Suppressor macrophage treated with lipopolysaccharide for 1 hour (primary cell): ENCODE results near the gene LRRC63.
"Not testable (repeated sequence)": the region's sequence is repeated elsewhere in the genome, so short reads cannot be mapped to it uniquely, and the experiment has no call there.

Experiments used
- DNase-seq, 3 donors: peaks; one replicate each; pipeline ENCODE4 v3.0.0-alpha.2; 2020 to 2022

The LRRC63 gene

DNA sequence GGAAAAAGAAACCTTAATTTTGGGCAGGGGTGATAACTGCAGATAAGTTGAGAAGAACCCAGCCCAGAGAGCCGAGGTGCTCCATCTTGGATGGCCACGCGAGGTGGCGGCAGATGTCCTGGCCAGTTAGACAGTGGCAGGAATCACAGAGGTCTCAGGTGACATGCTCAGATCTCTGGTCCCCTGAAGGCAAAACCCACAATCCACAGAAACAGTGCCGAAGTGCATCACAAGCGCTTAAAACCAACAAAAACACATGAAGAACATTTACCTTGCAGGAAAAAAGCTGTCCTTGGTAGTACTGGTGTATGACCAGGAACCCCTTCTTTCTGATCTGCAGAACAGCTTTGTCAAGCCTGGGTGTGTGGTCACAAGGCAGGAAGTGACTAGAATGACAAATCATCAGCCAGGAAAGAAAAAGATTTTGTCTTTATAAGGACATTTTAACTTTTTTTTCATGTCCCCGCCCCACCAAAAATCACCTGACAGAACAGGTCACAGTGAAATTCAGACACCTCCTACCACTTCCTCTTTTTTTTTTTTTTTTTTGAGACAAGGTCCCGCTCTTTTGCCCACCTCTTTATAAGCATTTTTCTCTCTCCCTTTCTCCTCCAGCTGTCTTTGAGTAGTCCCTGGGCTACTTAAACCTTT is 29.8 kb upstream of the LRRC63 start, which contains the start of gene LCP1:
Gene LCP1 (minus strand): TSS at position 338 of the 651 bp plus-strand sequence. CDS start 22,515 bp downstream, outside the sequence.
- DNase-seq, result peak; percentile 75 to 87 (median 86)

DNA sequence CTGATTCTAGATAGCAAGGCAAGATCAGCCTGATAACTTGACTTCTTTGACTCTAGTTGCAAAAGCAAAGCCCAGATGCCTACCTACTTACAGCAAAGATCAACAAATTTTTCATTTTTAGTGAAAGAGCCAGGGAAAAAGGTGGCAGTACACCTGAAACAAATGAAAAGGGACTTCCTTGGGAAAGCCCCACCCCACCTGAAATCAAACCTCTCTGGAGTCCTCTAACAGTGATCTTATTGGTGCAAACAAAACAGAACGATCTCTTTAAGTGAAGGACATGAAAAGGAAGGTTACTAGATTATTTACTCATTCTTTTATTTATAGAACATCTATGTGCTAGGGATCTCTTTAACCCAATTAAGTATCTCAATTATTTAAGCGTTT is 29.2 kb upstream of the LRRC63 start:
- DNase-seq, result no peak

GRCh38 chr13:46183018-46183946 is 28.4 kb upstream of the LRRC63 start:
- DNase-seq, result peak; percentile 58 to 59 (median 59)

DNA sequence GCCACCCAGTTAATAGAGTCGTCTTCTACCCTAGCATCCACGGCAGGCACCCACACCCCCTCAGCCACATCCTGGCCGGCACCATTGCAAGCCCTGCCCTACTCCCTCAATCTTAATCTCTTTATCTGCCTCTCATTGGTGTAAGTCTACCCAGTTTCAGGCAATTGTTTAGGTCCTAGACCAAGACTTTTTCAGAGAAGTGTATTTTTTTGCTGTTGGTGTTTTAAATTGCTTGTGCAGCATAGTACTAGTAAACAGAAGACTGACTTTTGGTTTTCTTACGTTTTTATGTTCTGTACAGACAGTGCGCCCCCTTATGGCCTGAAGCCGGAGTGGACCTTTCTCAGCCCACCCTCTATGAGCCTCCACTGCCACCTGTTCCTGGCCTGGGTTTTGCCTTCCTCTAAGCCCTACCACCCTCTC is 27.4 kb upstream of the LRRC63 start:
- peak; percentile 78 to 85 (median 82) for DNase-seq

DNA sequence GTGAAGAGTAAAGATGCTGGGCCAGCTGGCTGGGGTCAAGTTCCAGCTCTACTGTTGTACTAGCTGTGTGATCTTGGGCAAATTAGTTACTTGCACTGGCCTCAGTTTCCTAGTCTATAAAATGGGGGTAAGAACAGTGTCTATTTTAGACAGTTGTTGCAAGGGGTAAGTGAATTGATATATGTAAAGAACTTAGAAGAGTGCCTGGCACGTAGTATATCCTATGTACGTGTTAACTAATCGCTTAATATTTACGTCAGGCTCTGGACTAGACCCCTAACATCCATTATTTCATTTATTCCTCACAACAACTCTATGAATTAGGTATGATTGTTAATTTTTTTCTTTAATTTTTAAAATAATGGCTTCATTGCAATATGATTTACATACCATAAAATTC is 26.1 kb upstream of the LRRC63 start:
- DNase-seq, result no peak

GRCh38 chr13:46192412-46192811 is 19.3 kb upstream of the LRRC63 start:
- DNase-seq, result peak in 2 of 3 donors; percentile 49 to 53

- DNase-seq, result peak in 2 of 3 donors; percentile 85 to 87
Measured at GRCh38 chr13:46195016-46195415, 16.7 kb upstream of the LRRC63 start.

DNA sequence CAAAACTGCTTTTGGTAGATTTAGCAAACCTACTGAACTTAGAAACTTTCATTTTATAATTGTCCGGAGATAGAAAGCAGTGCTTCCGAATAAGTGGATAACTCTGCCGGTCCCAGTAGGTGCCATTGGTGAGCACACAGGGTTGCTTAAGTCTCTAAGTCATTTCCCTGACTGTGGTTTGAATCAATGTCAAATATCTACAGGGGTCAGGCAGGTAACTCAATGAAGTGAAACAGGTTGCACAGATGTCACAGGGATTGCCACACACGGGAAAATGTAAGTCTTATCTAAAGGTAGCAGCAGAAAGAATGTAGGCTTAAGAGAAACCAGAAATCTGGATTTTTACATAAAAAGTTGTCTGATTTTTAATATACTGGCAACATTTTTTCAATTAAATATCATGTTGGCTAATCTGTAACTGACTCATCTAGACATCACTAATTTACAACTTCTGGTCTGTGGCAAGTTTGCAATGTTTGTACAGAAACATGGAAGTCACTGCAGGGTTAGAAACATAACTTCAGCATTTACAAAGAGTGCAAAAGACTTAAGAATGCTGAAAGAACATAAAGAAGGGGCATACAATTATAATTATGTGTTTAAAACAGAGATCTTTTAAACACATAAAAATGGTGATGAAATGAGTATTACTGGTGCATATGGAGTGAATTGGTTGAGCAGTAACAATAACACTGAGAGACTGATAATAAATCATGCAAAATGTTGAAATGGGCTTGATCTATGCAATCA is 14.3 kb upstream of the LRRC63 start:
- DNase-seq, result peak in 1 of 3 donors; percentile 63

DNA sequence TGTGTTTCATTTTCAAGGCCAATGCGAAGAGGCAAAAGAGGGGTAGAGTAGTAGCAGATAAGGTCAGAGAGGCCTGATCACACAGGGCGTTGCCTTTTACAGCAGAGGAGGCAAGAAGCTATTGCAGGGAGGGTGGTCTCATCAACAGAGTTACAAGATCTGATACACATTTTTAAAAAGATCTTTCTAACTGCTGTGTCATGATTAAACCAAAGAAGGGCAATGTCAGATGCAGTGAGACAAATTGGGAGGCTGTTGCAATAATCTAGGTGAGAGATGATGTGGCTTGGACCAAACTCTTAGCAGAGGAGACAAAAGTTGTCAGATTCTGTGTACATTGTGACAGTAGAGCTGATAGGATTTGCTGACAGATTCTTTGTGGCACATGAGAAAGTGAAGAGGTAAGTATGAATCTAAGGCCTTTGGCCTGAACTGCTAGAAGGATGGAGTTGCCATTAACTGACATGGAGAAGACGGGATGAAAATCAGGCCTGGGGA is 13.0 kb upstream of the LRRC63 start:
- no peak for DNase-seq

DNA sequence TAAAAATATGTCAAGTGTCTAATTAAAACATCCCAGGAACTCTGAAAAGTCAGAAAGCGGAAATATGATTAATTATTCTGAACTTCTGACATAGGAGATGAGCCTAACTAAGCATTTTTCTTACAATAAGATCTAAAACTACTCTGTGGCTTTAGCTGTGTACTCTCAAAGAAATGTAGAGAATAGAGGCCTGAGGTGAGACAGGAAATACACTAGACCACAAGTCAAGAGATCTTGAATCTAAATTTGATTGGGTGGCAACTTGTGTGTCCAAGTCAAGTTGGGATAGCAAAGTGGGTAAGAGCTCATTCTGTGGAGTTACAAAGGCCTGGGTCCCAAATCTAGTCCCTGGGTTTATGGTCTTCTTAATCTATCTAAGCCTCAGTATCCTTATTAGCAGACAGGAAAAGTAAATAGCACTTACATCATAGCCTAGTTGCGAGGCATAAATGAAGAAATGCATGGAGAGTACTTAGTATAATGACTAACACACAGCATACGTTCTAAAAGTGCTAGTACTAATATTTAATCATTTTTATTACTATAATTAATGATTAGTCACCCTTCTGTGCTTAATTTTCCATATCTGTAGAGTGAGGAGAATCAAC is 9.4 kb upstream of the LRRC63 start:
- peak in 1 of 3 donors; percentile 32 for DNase-seq

- peak in 2 of 3 donors; percentile 55 to 61 for DNase-seq
Measured at GRCh38 chr13:46202966-46203365, 8.8 kb upstream of the LRRC63 start.

- no peak for DNase-seq
Measured at GRCh38 chr13:46206143-46206542, 5.6 kb upstream of the LRRC63 start.

DNA sequence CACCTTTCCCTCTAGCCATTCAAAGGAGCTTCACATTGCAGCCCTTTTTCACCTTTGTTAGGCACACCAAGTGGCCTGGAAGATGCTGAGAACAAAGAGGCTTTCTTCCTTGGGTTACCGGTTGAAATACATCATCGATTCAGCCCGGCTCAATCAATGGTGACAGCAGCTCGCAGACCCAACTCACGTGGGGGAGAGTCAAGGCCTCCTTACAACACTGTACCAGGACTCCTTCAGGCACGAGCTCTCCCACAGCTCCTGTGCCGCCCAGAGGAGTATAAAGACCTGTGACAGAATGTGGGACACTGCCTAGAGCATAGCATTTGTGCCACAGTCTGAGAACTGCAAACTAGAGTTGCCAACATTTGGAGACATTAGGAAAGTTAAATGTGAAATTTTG is 3.9 kb upstream of the LRRC63 start:
- no peak for DNase-seq

- DNase-seq, result no peak
Measured at GRCh38 chr13:46210362-46211083, 1.2 kb upstream of the LRRC63 start.

DNA sequence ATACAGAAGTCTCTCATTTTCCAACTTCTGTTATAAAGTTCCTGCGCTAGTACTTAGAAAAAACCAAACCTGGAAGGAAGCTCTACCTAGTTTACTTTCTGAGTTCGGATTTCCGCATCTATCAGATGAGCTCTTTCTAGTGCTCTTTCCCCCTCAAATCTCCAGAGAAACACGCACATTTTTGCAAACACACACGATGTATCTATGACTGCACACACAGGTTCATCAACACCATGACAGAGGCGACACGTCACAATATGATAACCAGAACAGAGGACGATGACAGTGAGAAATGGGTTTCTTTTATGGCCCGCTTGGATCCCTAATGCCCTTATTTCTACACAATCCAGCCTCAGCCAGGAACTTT is 629 bp upstream of the LRRC63 start:
- peak; percentile 37 to 61 (median 61) for DNase-seq

DNA sequence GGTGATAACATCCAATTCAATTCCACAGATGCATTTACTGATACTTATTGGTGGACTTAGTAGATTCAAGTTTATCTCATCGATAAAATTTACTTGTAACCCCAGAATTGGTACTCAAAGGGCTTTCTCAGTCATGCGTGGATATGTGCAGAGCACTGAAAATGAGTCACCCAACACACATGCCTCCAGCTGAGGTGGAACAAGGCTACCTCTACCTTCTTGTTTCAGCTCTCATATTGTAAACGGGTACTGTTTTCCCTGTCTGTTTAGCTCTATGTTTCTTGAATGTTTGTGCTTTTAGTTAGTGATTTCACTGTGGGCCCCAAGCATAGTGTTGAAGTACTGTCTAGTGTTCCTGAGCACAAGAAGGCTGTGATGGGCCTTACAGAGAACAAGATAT is 1.5 kb downstream of the LRRC63 start:
- DNase-seq, result no peak

DNA sequence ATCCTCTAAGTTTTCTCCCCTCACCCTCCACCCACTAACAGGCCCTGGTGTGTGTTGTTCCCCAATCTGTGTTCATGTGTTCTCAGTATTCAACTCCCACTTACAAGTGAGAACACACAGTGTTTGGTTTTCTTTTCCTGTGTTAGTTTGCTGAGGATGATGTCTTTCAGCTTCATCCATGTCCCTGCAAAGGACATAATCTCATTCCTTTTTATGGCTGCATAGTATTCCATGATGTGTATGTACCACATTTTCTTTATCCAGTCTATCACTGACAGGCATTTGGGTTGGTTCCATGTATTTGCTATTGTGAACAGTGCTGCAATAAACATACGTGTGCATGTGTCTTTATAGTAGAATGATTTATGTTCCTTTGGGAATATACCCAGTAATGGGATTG is 3.0 kb downstream of the LRRC63 start:
- not testable (repeated sequence) for DNase-seq

DNA sequence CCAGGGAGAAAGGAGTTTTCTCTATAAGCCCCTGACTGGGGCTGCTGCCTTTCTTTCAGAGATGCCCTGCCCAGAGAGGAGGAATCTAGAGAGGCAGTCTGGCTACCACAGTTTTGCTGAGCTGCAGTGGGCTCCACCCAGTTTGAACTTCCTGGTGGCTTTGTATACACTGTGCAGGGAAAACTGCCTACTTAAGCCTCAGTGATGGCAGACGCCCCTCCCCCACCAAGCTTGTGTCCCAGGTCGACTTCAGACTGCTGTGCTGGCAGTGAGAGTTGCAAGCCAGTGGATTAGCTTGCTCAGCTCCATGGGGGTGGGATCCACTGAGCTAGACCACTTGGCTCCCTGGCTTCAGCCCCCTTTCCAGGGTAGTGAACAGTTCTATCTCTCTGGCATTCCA is 8.5 kb downstream of the LRRC63 start:
- DNase-seq, result not testable (repeated sequence)

DNA sequence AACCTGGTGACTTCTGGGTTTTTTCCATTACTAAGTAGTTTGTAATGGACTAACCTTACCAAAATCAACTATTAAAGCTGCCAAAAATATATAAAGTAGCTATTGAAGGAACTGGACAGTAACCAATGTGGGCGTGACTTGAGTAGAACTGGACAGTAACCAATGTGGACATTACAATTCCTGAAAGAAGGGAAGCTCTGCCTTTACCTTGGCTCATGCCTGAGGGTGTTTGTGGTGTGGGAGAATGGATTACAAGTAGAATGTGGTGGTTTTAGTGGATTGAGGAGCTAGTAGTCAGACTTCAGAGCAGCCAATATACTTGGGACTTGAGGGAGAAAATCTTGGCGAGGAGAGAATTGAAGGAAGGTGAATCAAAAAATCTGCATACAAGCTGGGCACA is 17.5 kb downstream of the LRRC63 start:
- no peak for DNase-seq

GRCh38 chr13:46232281-46232680 is 20.6 kb downstream of the LRRC63 start:
- no peak for DNase-seq

GRCh38 chr13:46235286-46235685 is 23.6 kb downstream of the LRRC63 start:
- DNase-seq, result peak in 2 of 3 donors; percentile 5 to 54

GRCh38 chr13:46265292-46265691 is 53.6 kb downstream of the LRRC63 start:
- no peak for DNase-seq
